PC-9 (cell line): Measurements from ENCODE around the gene MCHR2. TPM values are rescaled to one million over a fixed set of nuclear protein-coding genes. Genes with fewer than 3 reads are reported as not detected.

Experiments
- BruUV-seq: library from RNA; stranded (reverse); fragments of 400-500 nt; replicated peaks from 2 replicates; lab custom pipeline; 2021; lab: Mats Ljungman, UMichigan
- CTCF ChIA-PET: fragments of 300-600 bp; sonication (Branson Sonifier 250); formaldehyde crosslinking; loops from one replicate; lab custom pipeline; 2022; ENCODE audit warnings: antibody characterized with exemption; lab: Charles Lee
- POLR2A ChIA-PET: fragments of 300-600 bp; sonication (Branson Sonifier 250); formaldehyde crosslinking; loops from one replicate; lab custom pipeline; 2022; ENCODE audit warnings: antibody characterized with exemption; ENCODE audit not compliant: unreplicated experiment; lab: Charles Lee
- DNase-seq, 2 experiments: peaks; one replicate each; pipeline versions ENCODE4 v3.0.0 to v3.0.0-alpha.2; 2015 to 2022; ENCODE audit warnings: mixed read lengths in 1 of 2
- H2AFZ ChIP-seq: fragments of 200-600 bp; sonication (generic); 2 replicates; pipeline ENCODE4 v1.8.1; 2017; ENCODE audit warnings: antibody characterized with exemption
- H3F3A ChIP-seq: fragments of 200-600 bp; sonication (generic); 2 replicates; pipeline ENCODE4 v1.8.1; 2017; ENCODE audit warnings: antibody characterized with exemption, mild to moderate bottlenecking, low read depth; ENCODE audit not compliant: insufficient read depth
- H3K27ac ChIP-seq: fragments of 200-600 bp; sonication (generic); 2 replicates; pipeline ENCODE4 v1.6.1; 2016; ENCODE audit warnings: mixed run types
- H3K27me3 ChIP-seq: fragments of 200-600 bp; sonication (generic); 2 replicates; pipeline ENCODE4 v1.6.1; 2016; ENCODE audit warnings: low read depth, mixed run types; ENCODE audit not compliant: insufficient read depth
- H3K36me3 ChIP-seq: fragments of 200-600 bp; sonication (generic); 2 replicates; pipeline ENCODE4 v1.6.1; 2016; ENCODE audit warnings: low read depth, mixed run types
- H3K4me1 ChIP-seq: fragments of 200-600 bp; sonication (generic); replicated peaks from 2 replicates; pipeline ENCODE4 v1.6.1; 2016; ENCODE audit warnings: mixed run types; ENCODE audit not compliant: insufficient read depth
- H3K4me2 ChIP-seq: fragments of 200-600 bp; sonication (generic); 2 replicates; pipeline ENCODE4 v1.6.1; 2017; ENCODE audit warnings: mixed run types
- H3K4me3 ChIP-seq: fragments of 200-600 bp; sonication (generic); 2 replicates; pipeline ENCODE4 v1.6.1; 2016; ENCODE audit warnings: mixed run types
- H3K79me2 ChIP-seq: fragments of 200-600 bp; sonication (generic); 2 replicates; pipeline ENCODE4 v1.6.1; 2017; ENCODE audit warnings: low read depth, mixed run types
- H3K9me2 ChIP-seq: fragments of 200-600 bp; sonication (generic); 2 replicates; pipeline ENCODE4 v1.8.1; 2017; ENCODE audit warnings: mild to moderate bottlenecking; ENCODE audit not compliant: insufficient read depth
- H3K9me3 ChIP-seq: fragments of 200-600 bp; sonication (generic); 2 replicates; pipeline ENCODE4 v1.8.1; 2016; ENCODE audit warnings: low read depth; ENCODE audit not compliant: insufficient read depth
- H4K20me1 ChIP-seq: fragments of 200-600 bp; sonication (generic); 2 replicates; pipeline ENCODE4 v1.8.1; 2017; ENCODE audit not compliant: insufficient read depth
- CTCF ChIP-seq: fragments of 200-600 bp; sonication (generic); conservative IDR thresholded peaks from 2 replicates; pipeline ENCODE4 v1.6.1; 2017; ENCODE audit warnings: mixed run types, antibody characterized with exemption, mild to moderate bottlenecking, moderate library complexity
- EZH2 ChIP-seq: fragments of 200-600 bp; sonication (generic); IDR thresholded peaks from 2 replicates; pipeline ENCODE4 v1.8.0; 2017; ENCODE audit warnings: antibody characterized with exemption, low read depth
- intact Hi-C: fragments of 100-400 bp; cut with micrococcal nuclease; formaldehyde crosslinking; loops from one replicate; pipeline ENCODE4 v1.10.0; 2022; ENCODE audit not compliant: unreplicated experiment
- total RNA-seq: library from RNA; stranded (reverse); gene quantifications from 2 replicates; pipeline ENCODE4 v1.2.3, GENCODE V29; 2021

MCHR2 gene
- total RNA-seq, 1 experiment from 2014 or later, result not detected

- Histone ChIP-seq H3K4me3 (no peak overlapping the region), H2AFZ (no peak overlapping the region), H3K27ac (no peak overlapping the region), H4K20me1 (no peaks in the 10 kb centered on the region), H3K4me2 (no peak overlapping the region), H3F3A (no peaks in the 10 kb centered on the region), H3K4me1 (no peaks in the 10 kb centered on the region), H3K9me3 (peaks cover 3% of the 10 kb centered on the region; the same call in 1 of the 2 replicates), H3K9me2 (no peaks in the 10 kb centered on the region), H3K27me3 (no peaks in the 10 kb centered on the region), H3K79me2 (no peaks in the 10 kb centered on the region), H3K36me3 (no peaks in the 10 kb centered on the region)
- CTCF ChIA-PET, result no interaction called here
- no TSS peak for BruUV-seq
- intact Hi-C loops, result no loop called here
- POLR2A ChIA-PET, result no interaction called here
- no peak for DNase-seq
- no peak for TF ChIP-seq CTCF
- no peak for TF ChIP-seq EZH2
These were observed 29.8 kb upstream of the MCHR2 start for GRCh38 chr6:100023798-100024197.

GRCh38 chr6:100022847-100023246 lies 28.8 kb upstream of the MCHR2 start:
- Histone ChIP-seq H3K4me3 (no peak overlapping the region), H3F3A (no peaks in the 10 kb centered on the region), H3K27ac (no peak overlapping the region), H3K9me2 (no peaks in the 10 kb centered on the region), H4K20me1 (no peaks in the 10 kb centered on the region), H3K4me2 (no peak overlapping the region), H3K27me3 (no peaks in the 10 kb centered on the region), H3K36me3 (no peaks in the 10 kb centered on the region), H3K4me1 (no peaks in the 10 kb centered on the region), H2AFZ (no peak overlapping the region), H3K9me3 (peaks cover 3% of the 10 kb centered on the region; the same call in 1 of the 2 replicates), H3K79me2 (no peaks in the 10 kb centered on the region)
- TF ChIP-seq CTCF (no peak), EZH2 (no peak)
- POLR2A ChIA-PET, result no interaction called here
- no TSS peak for BruUV-seq
- no peak for DNase-seq
- CTCF ChIA-PET, result no interaction called here
- intact Hi-C loops, result no loop called here

- no peaks in the 10 kb centered on the region for H3F3A ChIP-seq
- no peaks in the 10 kb centered on the region for H3K79me2 ChIP-seq
- H2AFZ ChIP-seq, result no peak overlapping the region
- H3K4me3 ChIP-seq, result no peak overlapping the region
- no peak overlapping the region for H3K27ac ChIP-seq
- no peaks in the 10 kb centered on the region for H3K36me3 ChIP-seq
- no peaks in the 10 kb centered on the region for H4K20me1 ChIP-seq
- H3K4me2 ChIP-seq, result no peak overlapping the region
- BruUV-seq, result no TSS peak
- TF ChIP-seq CTCF, result no peak
- TF ChIP-seq EZH2, result no peak
- no peak for DNase-seq
- intact Hi-C loops, result no loop called here
- ChIA-PET POLR2A (no interaction called here), CTCF (no interaction called here)
- H3K27me3 ChIP-seq, result no peaks in the 10 kb centered on the region
- no peaks in the 10 kb centered on the region for H3K9me3 ChIP-seq
- H3K9me2 ChIP-seq, result no peaks in the 10 kb centered on the region
- no peaks in the 10 kb centered on the region for H3K4me1 ChIP-seq
These were observed 14.8 kb upstream of the MCHR2 start for GRCh38 chr6:100008857-100009256.
